ENCODE results near the gene TEKTIP1. TPM values are rescaled to one million over a fixed set of nuclear protein-coding genes. Genes with fewer than 3 reads are reported as not detected.

The TEKTIP1 gene
- total RNA-seq, 4 donors from 2014 or later, result 1.8 to 4.1 TPM; not detected in 2

DNA sequence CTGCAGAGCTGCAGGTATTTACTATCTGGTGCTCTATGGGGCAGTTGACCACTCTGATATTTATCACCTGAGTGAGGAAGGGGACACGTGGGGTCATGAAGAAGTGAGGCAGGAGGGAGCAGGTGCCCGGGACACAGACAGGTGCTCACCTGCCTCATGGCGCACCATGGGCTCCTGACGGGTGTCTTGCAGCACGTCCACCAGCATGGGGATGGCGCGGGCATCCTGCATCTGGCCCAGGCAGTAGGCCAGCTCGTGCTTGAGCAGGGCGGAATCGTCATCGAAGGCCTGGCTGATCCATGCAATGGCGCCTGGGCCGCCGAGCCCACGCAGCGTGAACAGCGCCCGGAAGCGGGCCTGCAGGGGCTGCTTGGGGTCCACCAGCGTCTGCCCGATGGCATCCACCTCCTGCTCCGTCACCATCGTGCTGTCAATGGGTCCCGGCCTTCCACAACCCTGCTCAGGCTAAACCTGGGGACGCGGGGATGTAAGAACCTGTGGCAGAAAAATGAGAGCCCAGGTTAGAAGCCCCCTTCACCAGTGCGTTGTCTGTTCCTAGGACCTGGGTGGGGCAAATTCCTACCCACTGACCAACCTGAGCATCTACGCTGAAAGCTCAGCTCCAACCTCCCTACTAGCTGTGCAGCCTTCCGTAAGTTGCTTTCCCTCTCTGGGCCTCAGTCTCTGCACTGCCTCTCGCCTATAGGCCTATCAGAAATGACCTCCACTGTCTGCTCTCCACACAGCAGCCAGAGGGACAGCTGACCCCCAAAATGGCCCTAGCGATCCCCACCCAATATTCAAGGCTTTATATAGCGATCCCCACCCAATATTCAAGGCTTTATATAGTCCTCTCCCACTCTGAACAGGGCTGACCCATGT lies 42.3 kb upstream of the TEKTIP1 start:
- TF ChIP-seq, protein P1, sequence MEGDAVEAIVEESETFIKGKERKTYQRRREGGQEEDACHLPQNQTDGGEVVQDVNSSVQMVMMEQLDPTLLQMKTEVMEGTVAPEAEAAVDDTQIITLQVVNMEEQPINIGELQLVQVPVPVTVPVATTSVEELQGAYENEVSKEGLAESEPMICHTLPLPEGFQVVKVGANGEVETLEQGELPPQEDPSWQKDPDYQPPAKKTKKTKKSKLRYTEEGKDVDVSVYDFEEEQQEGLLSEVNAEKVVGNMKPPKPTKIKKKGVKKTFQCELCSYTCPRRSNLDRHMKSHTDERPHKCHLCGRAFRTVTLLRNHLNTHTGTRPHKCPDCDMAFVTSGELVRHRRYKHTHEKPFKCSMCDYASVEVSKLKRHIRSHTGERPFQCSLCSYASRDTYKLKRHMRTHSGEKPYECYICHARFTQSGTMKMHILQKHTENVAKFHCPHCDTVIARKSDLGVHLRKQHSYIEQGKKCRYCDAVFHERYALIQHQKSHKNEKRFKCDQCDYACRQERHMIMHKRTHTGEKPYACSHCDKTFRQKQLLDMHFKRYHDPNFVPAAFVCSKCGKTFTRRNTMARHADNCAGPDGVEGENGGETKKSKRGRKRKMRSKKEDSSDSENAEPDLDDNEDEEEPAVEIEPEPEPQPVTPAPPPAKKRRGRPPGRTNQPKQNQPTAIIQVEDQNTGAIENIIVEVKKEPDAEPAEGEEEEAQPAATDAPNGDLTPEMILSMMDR (IDR thresholded peaks at IDR 0.05; ENCODE audit: low read depth), result no peak

DNA sequence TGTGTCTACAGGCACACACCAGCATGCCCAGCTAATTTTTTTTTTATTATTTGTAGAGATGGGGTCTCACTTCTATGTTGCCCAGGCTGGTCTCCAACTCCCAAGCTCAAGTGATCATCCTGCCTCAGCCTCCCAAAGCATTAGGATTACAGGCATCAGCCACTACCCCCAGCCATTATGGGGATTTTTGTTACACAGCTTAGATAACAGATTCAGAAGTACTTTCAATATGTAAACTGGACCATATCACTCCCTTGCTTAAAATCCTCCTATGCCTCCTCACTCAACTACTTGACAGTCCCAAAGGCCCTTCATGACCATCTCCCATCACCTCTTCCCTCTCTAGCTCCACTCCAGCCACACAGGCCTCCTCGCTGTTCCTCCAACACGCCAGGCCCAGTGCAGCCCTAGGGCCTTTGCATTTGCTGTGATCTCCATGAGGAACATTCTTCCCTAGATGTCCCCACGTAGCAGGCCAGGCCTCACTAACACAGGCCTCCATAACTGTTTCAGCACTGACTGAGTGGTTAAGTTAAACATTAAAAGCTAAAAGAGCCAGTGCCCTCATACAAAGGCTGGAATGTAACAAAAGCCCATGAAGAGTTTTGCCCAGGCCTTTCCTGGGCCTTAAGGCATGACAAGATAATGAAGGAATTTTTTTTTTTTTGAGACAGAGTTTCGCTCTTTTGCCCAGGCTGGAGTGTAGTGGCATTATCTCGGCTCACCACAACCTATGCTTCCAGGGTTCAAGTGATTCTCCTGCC lies 41.0 kb upstream of the TEKTIP1 start:
- TF ChIP-seq, protein P1 (IDR thresholded peaks at IDR 0.05; ENCODE audit: low read depth), result no peak

DNA sequence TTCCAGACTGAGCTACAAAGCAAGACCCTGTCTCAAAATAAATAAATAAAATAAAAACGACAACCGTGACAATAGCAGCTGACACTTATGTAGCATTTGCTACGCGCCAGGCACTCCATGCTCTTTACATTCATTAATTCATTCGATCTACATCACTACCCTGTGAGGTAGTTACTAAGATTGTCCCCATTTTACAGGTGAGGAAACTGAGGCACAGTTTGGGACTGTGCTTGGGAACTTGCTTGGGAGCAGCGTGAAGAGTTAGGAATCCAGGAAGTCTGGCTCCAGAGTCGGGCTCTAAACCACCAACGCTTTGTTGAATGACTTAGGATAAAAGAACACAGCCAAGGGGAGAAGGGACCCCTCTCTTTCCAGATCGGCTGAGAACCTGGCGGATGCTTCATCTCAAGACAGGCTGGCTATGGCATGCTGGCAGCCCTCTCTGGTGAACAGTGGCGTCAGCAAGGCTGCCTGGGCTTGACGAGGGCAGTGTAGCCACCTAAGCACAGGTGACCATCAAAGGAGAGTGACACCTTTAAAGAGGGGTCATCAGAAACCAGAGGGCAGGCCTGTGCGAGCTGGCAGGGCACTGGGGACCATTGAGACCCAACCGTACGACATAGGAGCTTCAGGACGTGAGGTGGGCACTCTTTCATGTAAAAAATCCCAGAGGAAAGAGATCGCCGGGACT lies 39.1 kb upstream of the TEKTIP1 start:
- TF ChIP-seq, protein P1 (IDR thresholded peaks at IDR 0.05; ENCODE audit: low read depth), result no peak

DNA sequence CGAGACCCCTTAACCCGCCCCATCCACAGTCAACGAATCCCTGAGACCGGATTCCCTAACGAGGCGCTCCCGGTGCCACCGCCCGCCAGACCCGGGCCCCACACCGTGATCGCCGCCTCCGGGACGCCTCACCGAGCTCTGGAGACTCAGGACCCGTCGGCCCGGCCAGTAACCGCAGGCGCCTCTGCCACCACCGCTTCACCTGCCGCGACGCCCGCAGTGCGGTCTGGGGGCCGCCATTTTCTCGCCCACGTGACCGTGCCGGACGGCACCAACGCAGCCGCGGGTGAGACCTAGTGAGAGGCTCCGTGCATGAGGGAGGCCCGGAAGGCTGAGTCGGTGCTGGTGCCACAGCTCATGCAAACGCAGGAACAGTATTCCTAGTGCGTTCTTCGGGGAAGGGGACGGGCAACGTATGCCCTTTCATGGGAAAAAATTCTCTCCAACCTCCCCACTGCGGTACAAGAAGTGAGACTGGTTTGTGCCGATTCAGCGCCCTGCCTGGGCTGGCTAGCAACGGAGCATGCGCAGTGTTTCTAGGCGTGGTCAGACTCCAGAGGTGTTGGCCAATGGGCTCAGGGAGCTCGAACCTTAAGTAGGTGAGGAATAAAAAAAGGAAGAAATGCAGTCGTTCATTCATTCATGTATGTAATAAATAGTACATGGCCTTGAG lies 38.4 kb upstream of the TEKTIP1 start, which contains the start of gene DOHH:
Gene DOHH (minus strand): TSS at position 246 of the 673 bp plus-strand sequence. CDS start 3,860 bp downstream, outside the sequence.
- TF ChIP-seq, protein P1 (IDR thresholded peaks at IDR 0.05; ENCODE audit: low read depth), result no peak

DNA sequence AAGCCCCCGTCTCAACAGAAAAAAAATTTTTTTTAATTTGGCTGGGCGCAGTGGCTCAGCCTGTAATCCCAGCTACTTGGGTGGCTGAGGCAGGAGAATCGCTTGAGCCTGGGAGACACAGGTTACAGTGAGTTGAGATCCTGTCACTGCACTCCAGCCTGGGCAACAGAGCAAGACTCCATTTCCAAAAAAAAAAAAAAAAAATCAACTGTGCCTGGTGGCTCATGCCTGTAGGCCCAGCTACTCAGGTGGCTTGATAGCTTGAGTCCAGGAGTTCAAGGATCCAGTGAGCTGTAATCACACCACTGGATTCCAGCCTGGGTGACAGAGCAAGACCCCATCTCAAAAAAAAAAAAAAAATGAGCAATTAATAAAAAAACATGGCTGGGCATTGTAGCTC lies 37.2 kb upstream of the TEKTIP1 start:
- TF ChIP-seq, protein P1 (IDR thresholded peaks at IDR 0.05; ENCODE audit: low read depth), result no peak

DNA sequence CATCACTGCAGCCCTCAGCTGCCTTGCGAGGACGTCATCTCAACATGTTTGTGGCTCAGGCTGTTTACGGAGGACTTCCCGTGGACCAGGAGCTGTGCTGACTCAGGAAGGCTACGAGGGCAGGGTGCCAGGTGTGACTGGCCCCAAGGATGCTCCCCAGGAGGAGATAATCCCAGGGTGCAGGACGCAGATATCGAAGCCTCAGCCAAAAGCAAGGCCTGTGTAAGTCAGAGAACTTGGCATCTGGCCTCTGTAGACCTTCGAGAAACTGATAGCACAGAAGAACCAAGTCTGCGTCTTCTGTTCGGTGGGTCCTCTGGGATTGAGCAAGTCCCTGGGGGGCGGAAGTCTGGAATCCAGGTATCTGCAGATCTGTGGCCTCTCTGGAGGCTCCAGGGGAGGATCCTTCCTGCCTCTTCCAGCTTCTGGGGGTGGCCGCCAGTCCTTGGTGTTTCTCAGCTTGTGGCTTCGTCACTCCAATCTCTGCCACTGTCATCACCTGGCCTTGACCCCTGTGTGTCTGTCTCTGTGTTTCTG lies 35.9 kb upstream of the TEKTIP1 start:
- TF ChIP-seq, protein P1 (IDR thresholded peaks at IDR 0.05; ENCODE audit: low read depth), result no peak

Data from subcutaneous adipose tissue (tissue), 4 donors.